PFSK-1 (cell line): Measurements from ENCODE around the gene YIPF7.

Experiments
- FOXP2 ChIP-seq: optimal IDR thresholded peaks from 2 replicates; pipeline ENCODE3; 2011; ENCODE audit warnings: borderline replicate concordance, control low read depth, inconsistent platforms; ENCODE audit not compliant: insufficient read depth; ENCODE audit errors: extremely low read length, extremely low read depth
- POLR2AphosphoS5 ChIP-seq: IDR thresholded peaks from 2 replicates; pipeline ENCODE4 v1.6.1; 2012; ENCODE audit warnings: low read depth, mild to moderate bottlenecking, control low read depth, low read length, moderate library complexity
- REST ChIP-seq, 2 experiments: IDR thresholded peaks; 2 replicates each; pipeline versions ENCODE4 v1.6.1 to v1.8.0; 2011 to 2012; ENCODE audit warnings: low read depth in 2 of 2, low read length in 2 of 2, control low read depth in 1 of 2, inconsistent platforms in 1 of 2, mild to moderate bottlenecking in 1 of 2, moderate library complexity in 1 of 2; ENCODE audit not compliant: insufficient read depth in 1 of 2
- SIN3A ChIP-seq: IDR thresholded peaks from 2 replicates; pipeline ENCODE4 v1.6.1; 2012; ENCODE audit warnings: mild to moderate bottlenecking, low read length, moderate library complexity, borderline replicate concordance; ENCODE audit not compliant: insufficient read depth
- TAF1 ChIP-seq: IDR thresholded peaks from 2 replicates; pipeline ENCODE4 v1.6.1; 2012; ENCODE audit warnings: low read length, control low read depth, borderline replicate concordance; ENCODE audit not compliant: insufficient read depth

YIPF7 gene

GRCh38 chr4:44660396-44660795 is 9.0 kb upstream of the YIPF7 start:
- TF ChIP-seq REST (IDR thresholded peaks at IDR 0.05; ENCODE audit: insufficient read depth in 1 of 2, low read depth in 2 of 2, low read length in 2 of 2) = no peak
- TF ChIP-seq FOXP2 = no peak
- TF ChIP-seq POLR2AphosphoS5 = no peak
- no peak for TF ChIP-seq TAF1
- TF ChIP-seq SIN3A = no peak

DNA sequence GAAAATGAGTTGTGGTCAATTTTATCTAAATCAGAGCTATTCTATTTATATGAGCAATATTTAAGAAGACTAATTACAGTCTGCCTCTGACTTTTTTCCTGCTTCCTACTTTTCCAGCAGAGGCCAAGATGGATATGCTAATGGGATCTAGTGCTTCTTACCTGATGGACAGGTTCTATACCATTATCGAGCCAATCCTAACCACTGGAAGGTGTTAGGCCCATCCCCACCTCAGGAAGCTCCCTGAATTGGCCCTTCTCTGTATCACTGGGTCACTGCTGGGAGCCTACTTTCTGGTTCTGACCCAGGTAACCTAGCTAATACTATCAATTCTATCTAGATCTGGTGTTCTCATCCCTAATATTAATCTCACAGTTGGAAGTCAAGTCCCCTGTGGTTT is 577 bp upstream of the YIPF7 start:
- TF ChIP-seq TAF1 (no peak), SIN3A (no peak), POLR2AphosphoS5 (no peak), REST (IDR thresholded peaks at IDR 0.05; ENCODE audit: insufficient read depth in 1 of 2, low read depth in 2 of 2, low read length in 2 of 2) (no peak), FOXP2 (no peak)

DNA sequence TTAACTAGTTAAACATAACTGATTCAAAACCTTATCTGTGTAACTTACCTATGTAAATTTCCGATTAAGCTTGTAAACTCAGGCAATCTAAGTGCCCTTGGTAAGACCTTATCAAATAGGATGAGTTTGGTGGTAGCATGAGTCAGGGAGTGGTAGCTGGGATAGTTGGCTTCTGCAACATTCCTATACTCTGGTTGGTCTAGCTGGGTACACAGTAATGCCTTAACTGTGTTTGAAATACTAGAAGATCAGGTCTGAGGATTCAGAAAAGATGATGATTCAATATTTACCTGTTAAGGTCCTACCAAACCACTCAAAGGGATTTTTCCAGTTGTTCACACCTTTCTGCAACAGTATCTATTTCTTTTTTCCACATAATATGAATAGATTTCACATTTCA is 5.3 kb downstream of the YIPF7 start:
- TF ChIP-seq REST (IDR thresholded peaks at IDR 0.05; ENCODE audit: insufficient read depth in 1 of 2, low read depth in 2 of 2, low read length in 2 of 2) (no peak), TAF1 (no peak), FOXP2 (no peak), POLR2AphosphoS5 (no peak), SIN3A (no peak)

GRCh38 chr4:44638091-44638490 is 13.3 kb downstream of the YIPF7 start:
- no peak for TF ChIP-seq REST (IDR thresholded peaks at IDR 0.05; ENCODE audit: insufficient read depth in 1 of 2, low read depth in 2 of 2, low read length in 2 of 2)
- TF ChIP-seq TAF1 = no peak
- no peak for TF ChIP-seq POLR2AphosphoS5
- TF ChIP-seq SIN3A = no peak
- TF ChIP-seq FOXP2 = no peak

DNA sequence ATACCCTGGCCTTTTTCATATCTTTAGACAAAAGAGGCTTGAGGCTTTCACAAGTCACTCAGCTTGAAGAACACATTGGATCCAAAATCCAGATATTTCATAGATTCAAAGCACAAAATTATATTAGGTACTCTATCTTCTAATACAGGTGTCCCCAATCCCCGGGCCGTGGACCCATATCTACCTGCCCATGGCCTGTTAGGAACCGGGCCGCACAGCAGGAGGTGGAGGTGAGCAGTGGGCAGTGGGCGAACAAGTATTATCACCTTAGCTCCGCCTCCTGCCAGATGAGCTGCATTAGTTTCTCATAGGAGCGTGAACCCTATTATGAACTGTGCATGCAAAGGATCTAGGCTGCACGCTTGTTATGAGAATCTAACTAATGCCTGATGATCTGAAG is 18.7 kb downstream of the YIPF7 start:
- TF ChIP-seq SIN3A (no peak), POLR2AphosphoS5 (no peak), REST (IDR thresholded peaks at IDR 0.05; ENCODE audit: insufficient read depth in 1 of 2, low read depth in 2 of 2, low read length in 2 of 2) (no peak), TAF1 (no peak), FOXP2 (no peak)
